Trophoblast cell (in vitro differentiated cells and primary cell): ENCODE results near the gene NPL.

Experiments
- DNase-seq, 2 donors: peaks; one replicate each; pipeline ENCODE4 v3.0.0-alpha.2; 2016
- H2AFZ ChIP-seq: 2 replicates; pipeline ENCODE4 v1.6.1; 2013; ENCODE audit warnings: low read length, moderate library complexity, mild to moderate bottlenecking; ENCODE audit not compliant: insufficient read depth, poor library complexity
- H2AK5ac ChIP-seq: 2 replicates; pipeline ENCODE4 v1.6.1; 2013; ENCODE audit warnings: mild to moderate bottlenecking, low read length
- H2BK120ac ChIP-seq: 2 replicates; pipeline ENCODE4 v1.6.1; 2013; ENCODE audit warnings: low read length, mild to moderate bottlenecking, moderate library complexity; ENCODE audit not compliant: insufficient read depth, poor library complexity
- H2BK12ac ChIP-seq: 2 replicates; pipeline ENCODE4 v1.6.1; 2013; ENCODE audit warnings: mild to moderate bottlenecking, low read length, moderate library complexity
- H2BK5ac ChIP-seq: 2 replicates; pipeline ENCODE4 v1.6.1; 2013; ENCODE audit warnings: low read length, low read depth, moderate library complexity, mild to moderate bottlenecking; ENCODE audit not compliant: poor library complexity
- H3K14ac ChIP-seq: 2 replicates; pipeline ENCODE4 v1.6.1; 2013; ENCODE audit warnings: mild to moderate bottlenecking, low read length
- H3K18ac ChIP-seq: 2 replicates; pipeline ENCODE4 v1.6.1; 2013; ENCODE audit warnings: mild to moderate bottlenecking, low read length
- H3K23ac ChIP-seq: 2 replicates; pipeline ENCODE4 v1.6.1; 2013; ENCODE audit warnings: low read length
- H3K27ac ChIP-seq: 2 replicates; pipeline ENCODE4 v1.5.1; 2013; ENCODE audit warnings: low read depth, mild to moderate bottlenecking, inconsistent platforms, low read length, moderate library complexity
- H3K27me3 ChIP-seq: 2 replicates; pipeline ENCODE4 v1.6.1; 2013; ENCODE audit warnings: inconsistent platforms, mild to moderate bottlenecking, low read length, moderate library complexity; ENCODE audit not compliant: insufficient read depth
- H3K36me3 ChIP-seq, 2 experiments: 1 replicate in 1 of 2; 2 replicates in 1 of 2; pipeline ENCODE4 v1.6.1; 2013; ENCODE audit warnings: low read length in 2 of 2, mild to moderate bottlenecking in 2 of 2, moderate library complexity in 1 of 2; ENCODE audit not compliant: insufficient read depth in 2 of 2, control insufficient read depth in 1 of 2
- H3K4ac ChIP-seq: 2 replicates; pipeline ENCODE4 v1.6.1; 2013; ENCODE audit warnings: low read depth, mild to moderate bottlenecking, low read length, moderate library complexity
- H3K4me1 ChIP-seq, 2 experiments: 1 replicate in 1 of 2; 2 replicates in 1 of 2; pipeline ENCODE4 v1.6.1; 2013; ENCODE audit warnings: low read length in 2 of 2, mild to moderate bottlenecking in 2 of 2, moderate library complexity in 1 of 2; ENCODE audit not compliant: insufficient read depth in 2 of 2, control insufficient read depth in 1 of 2
- H3K4me2 ChIP-seq: 2 replicates; pipeline ENCODE4 v1.6.1; 2013; ENCODE audit warnings: inconsistent platforms, mild to moderate bottlenecking, low read length, moderate library complexity
- H3K4me3 ChIP-seq: 2 replicates; pipeline ENCODE4 v1.5.1; 2013; ENCODE audit warnings: mild to moderate bottlenecking, low read depth, low read length, inconsistent platforms
- H3K79me1 ChIP-seq: one replicate; pipeline ENCODE4 v1.6.1; 2013; ENCODE audit warnings: low read length
- H3K79me2 ChIP-seq: 2 replicates; pipeline ENCODE4 v1.6.1; 2013; ENCODE audit warnings: low read length, mild to moderate bottlenecking; ENCODE audit not compliant: control insufficient read depth, insufficient read depth, poor library complexity
- H3K9ac ChIP-seq: 2 replicates; pipeline ENCODE4 v1.6.1; 2013; ENCODE audit warnings: mild to moderate bottlenecking, low read length
- H3K9me3 ChIP-seq: 2 replicates; pipeline ENCODE4 v1.6.1; 2013; ENCODE audit warnings: low read depth, mild to moderate bottlenecking, control low read depth, inconsistent platforms, low read length; ENCODE audit not compliant: insufficient read depth
- H4K12ac ChIP-seq: 2 replicates; pipeline ENCODE4 v1.6.1; 2013; ENCODE audit warnings: low read depth, mild to moderate bottlenecking, low read length, moderate library complexity
- H4K8ac ChIP-seq: 2 replicates; pipeline ENCODE4 v1.6.1; 2013; ENCODE audit warnings: low read depth, mild to moderate bottlenecking, low read length, moderate library complexity
- H4K91ac ChIP-seq: one replicate; pipeline ENCODE4 v1.6.1; 2013; ENCODE audit warnings: low read depth, mild to moderate bottlenecking, low read length, moderate library complexity
- WGBS: extraction: QIAGEN DNeasy Blood & Tissue Kit; methylation state at CpG from one replicate; pipeline ENCODE4 v1.1.7; 2013; ENCODE audit warnings: missing lambda C conversion rate; ENCODE audit not compliant: insufficient read length, insufficient coverage; ENCODE audit errors: extremely low coverage; 5-methylcytosine and 5-hydroxymethylcytosine counted together

NPL gene

GRCh38 chr1:182877331-182877730 lies 87.8 kb downstream of the NPL start:
- no peak overlapping the region for H4K91ac ChIP-seq
- no peak overlapping the region for H3K27ac ChIP-seq
- no peak overlapping the region for H4K8ac ChIP-seq
- H3K9ac ChIP-seq, result no peak overlapping the region
- DNase-seq, result no peak
- no peaks in the 10 kb centered on the region for H3K27me3 ChIP-seq
- H4K12ac ChIP-seq, result no peak overlapping the region
- H3K4me1 ChIP-seq, result no peaks in the 10 kb centered on the region
- no peak overlapping the region for H3K14ac ChIP-seq
- no peaks in the 10 kb centered on the region for H3K9me3 ChIP-seq
- no peak overlapping the region for H3K4ac ChIP-seq
- no peak overlapping the region for H3K18ac ChIP-seq
- H3K4me2 ChIP-seq, result no peak overlapping the region
- H2AFZ ChIP-seq, result no peak overlapping the region
- H2BK12ac ChIP-seq, result no peak overlapping the region
- H2AK5ac ChIP-seq, result no peak overlapping the region
- H3K79me2 ChIP-seq, result peaks cover 2% of the 10 kb centered on the region
- H2BK120ac ChIP-seq, result no peak overlapping the region
- H3K23ac ChIP-seq, result no peak overlapping the region
- H3K36me3 ChIP-seq, result peaks cover 14 to 52% of the 10 kb centered on the region in 2 experiments
- no peaks in the 10 kb centered on the region for H3K79me1 ChIP-seq
- no peak overlapping the region for H3K4me3 ChIP-seq
- no peak overlapping the region for H2BK5ac ChIP-seq

GRCh38 chr1:182877842-182878241 lies 88.3 kb downstream of the NPL start:
- WGBS, result no CpG with 5 or more reads among the region's 7 CpGs
- H3K27ac ChIP-seq, result no peak overlapping the region
- peaks cover 2% of the 10 kb centered on the region for H3K79me2 ChIP-seq
- H2AFZ ChIP-seq, result no peak overlapping the region
- H3K23ac ChIP-seq, result no peak overlapping the region
- H4K8ac ChIP-seq, result no peak overlapping the region
- no peak overlapping the region for H3K4me2 ChIP-seq
- H3K4ac ChIP-seq, result no peak overlapping the region
- no peak overlapping the region for H3K9ac ChIP-seq
- H3K4me3 ChIP-seq, result no peak overlapping the region
- H2AK5ac ChIP-seq, result no peak overlapping the region
- H3K27me3 ChIP-seq, result no peaks in the 10 kb centered on the region
- H2BK12ac ChIP-seq, result no peak overlapping the region
- no peaks in the 10 kb centered on the region for H3K9me3 ChIP-seq
- H3K79me1 ChIP-seq, result no peaks in the 10 kb centered on the region
- H2BK120ac ChIP-seq, result no peak overlapping the region
- no peak for DNase-seq
- H4K91ac ChIP-seq, result no peak overlapping the region
- peaks cover 15 to 53% of the 10 kb centered on the region in 2 experiments for H3K36me3 ChIP-seq
- no peak overlapping the region for H4K12ac ChIP-seq
- no peak overlapping the region for H2BK5ac ChIP-seq
- H3K18ac ChIP-seq, result no peak overlapping the region
- no peaks in the 10 kb centered on the region for H3K4me1 ChIP-seq
- H3K14ac ChIP-seq, result no peak overlapping the region
